SJCRH30 (cell line): ENCODE measurements around the gene COL6A5. TPM values are rescaled to one million over a fixed set of nuclear protein-coding genes. Genes with fewer than 3 reads are reported as not detected.
A peak's percentile ranks its signal among the peaks of the same experiment; 100 is the strongest.

Source experiments
- DNase-seq, 2 experiments: peaks; one replicate each; pipeline ENCODE4 v3.0.0-alpha.2; 2015 to 2020
- H3K27ac ChIP-seq: fragments of 250-450 bp; sonication (Bioruptor Pico); 2 replicates; pipeline ENCODE4 v1.5.1; 2020; ENCODE audit warnings: mild to moderate bottlenecking, moderate library complexity
- H3K27me3 ChIP-seq: fragments of 250-450 bp; sonication (Bioruptor Pico); 2 replicates; pipeline ENCODE4 v1.5.1; 2020; ENCODE audit warnings: mild to moderate bottlenecking, moderate library complexity
- H3K36me3 ChIP-seq: fragments of 250-450 bp; sonication (Bioruptor Pico); 2 replicates; pipeline ENCODE4 v1.5.1; 2020; ENCODE audit warnings: mild to moderate bottlenecking, moderate library complexity
- H3K4me1 ChIP-seq: fragments of 250-450 bp; sonication (Bioruptor Pico); 2 replicates; pipeline ENCODE4 v1.5.1; 2020; ENCODE audit warnings: mild to moderate bottlenecking, moderate library complexity
- H3K4me3 ChIP-seq: fragments of 250-450 bp; sonication (Bioruptor Pico); 2 replicates; pipeline ENCODE4 v1.5.1; 2020; ENCODE audit warnings: mild to moderate bottlenecking, moderate library complexity
- H3K9me3 ChIP-seq: fragments of 250-450 bp; sonication (Bioruptor Pico); replicated peaks from 2 replicates; pipeline ENCODE4 v1.5.1; 2020; ENCODE audit warnings: mild to moderate bottlenecking, moderate library complexity
- total RNA-seq: library from RNA; depleted of rRNA; stranded (reverse); fragments of >200 nt; shearing (Covaris generic); gene quantifications from 2 replicates; pipeline ENCODE4 v1.2.3, GENCODE V29; 2014

Gene COL6A5
- total RNA-seq, 1 experiment from 2014 or later, result not detected

DNA sequence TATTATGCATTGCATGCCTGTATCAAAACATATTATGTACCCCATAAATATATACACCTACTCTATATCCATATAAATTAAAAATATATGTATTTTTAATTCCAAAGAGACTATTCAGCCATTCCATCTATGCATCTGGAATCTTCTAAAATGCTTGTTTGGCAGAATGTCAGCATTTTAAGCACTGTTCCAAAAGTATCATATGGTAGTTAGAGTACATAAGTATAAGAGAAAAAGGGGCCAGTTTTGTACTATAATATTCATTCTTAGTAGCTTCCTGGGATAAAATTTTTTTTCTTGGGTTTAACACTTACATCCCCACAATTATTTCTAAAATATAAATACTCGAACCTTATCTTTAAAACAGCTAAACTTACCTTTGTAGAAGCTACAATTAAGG lies 111.1 kb downstream of the COL6A5 start:
- no peak for DNase-seq
- Histone ChIP-seq H3K4me1 (no peaks in the 10 kb centered on the region), H3K4me3 (no peak overlapping the region), H3K9me3 (no peaks in the 10 kb centered on the region), H3K36me3 (no peaks in the 10 kb centered on the region), H3K27ac (no peak overlapping the region), H3K27me3 (no peaks in the 10 kb centered on the region; the same call in 1 of the 2 replicates)

DNA sequence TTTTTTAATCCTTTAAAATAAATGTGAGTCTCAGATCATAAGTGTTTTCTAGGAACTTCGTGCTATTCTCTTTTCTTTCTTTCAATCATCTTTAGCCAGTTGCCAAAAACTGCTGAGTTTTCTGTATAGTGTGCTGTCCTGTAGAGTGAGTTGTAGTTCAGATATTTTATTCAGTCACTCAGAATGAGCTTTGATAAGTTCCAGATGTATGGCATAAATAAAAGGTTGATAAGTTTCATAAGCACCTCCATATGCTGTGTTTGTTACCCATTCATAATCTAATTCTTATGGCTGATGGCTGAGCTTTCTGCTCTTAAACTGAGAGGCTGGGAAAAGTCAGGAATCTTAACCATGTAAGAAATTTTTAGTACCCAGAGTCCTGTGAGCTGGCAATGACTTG lies 112.2 kb downstream of the COL6A5 start:
- H3K27ac ChIP-seq, result no peak overlapping the region
- no peaks in the 10 kb centered on the region for H3K4me1 ChIP-seq
- no peaks in the 10 kb centered on the region; the same call in 1 of the 2 replicates for H3K27me3 ChIP-seq
- no peak for DNase-seq
- no peaks in the 10 kb centered on the region for H3K36me3 ChIP-seq
- H3K4me3 ChIP-seq, result no peak overlapping the region
- H3K9me3 ChIP-seq, result no peaks in the 10 kb centered on the region

DNA sequence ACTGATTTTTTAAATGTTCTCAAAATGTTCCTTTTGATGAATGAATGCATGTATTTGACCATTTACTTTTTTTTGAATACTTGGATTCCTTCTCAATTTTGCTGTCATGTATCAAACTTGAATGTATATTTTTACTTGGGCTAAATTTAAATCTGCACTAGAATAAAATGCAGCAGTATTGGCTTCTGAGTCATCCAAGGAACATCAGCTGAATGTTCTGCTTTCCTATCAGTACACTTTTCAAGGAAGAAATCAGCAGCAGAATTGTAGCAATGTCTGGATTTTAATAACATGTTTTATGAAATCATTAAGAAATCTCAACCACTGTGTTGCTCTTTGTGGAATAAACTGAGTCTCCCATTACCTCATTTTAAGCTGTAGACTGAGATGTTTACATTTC lies 114.5 kb downstream of the COL6A5 start:
- Histone ChIP-seq H3K4me3 (no peak overlapping the region), H3K27me3 (no peaks in the 10 kb centered on the region; the same call in 1 of the 2 replicates), H3K4me1 (no peaks in the 10 kb centered on the region), H3K36me3 (no peaks in the 10 kb centered on the region), H3K9me3 (no peaks in the 10 kb centered on the region), H3K27ac (no peak overlapping the region)
- no peak for DNase-seq

DNA sequence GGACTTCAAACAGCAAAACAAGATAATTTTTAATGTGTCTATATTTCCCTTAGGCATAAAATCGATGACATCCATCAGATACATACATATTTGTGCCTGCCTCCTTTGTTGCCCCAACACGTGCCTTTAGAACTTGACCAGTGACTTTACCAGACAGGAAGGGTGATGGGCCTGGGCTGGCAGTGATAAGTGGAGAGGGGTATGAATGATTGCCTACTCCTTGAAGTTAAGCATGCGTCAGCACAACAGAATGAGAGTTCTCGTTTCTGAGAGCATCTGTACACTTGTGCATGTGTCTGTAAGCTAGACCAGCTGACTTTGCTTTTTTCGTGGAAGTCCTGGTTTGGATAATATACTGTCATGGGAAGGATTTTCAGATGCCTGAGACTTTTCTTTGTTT lies 116.6 kb downstream of the COL6A5 start:
- no peaks in the 10 kb centered on the region for H3K36me3 ChIP-seq
- DNase-seq, result no peak
- H3K27me3 ChIP-seq, result no peaks in the 10 kb centered on the region; the same call in 1 of the 2 replicates
- H3K4me3 ChIP-seq, result no peak overlapping the region
- H3K27ac ChIP-seq, result no peak overlapping the region
- no peaks in the 10 kb centered on the region for H3K9me3 ChIP-seq
- no peaks in the 10 kb centered on the region for H3K4me1 ChIP-seq

DNA sequence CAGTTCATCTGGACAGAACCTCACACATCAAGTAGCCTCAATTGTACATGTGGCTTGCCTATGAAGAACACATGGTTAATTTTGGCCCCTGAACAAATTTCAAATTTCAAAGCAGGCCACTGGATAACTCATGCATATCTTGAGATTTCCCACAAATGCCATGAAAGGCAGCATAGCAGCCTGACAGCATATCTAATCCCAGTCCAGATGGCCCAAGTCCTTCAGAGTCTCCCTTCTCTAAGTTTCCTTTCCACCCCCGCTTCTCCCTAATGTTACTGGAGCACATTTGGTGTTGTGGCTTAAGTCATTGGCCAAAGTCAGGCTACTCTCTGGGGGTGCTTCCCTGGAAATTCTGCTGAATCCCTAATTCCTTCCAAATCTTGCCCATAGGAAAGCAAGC lies 117.7 kb downstream of the COL6A5 start:
- no peaks in the 10 kb centered on the region for H3K9me3 ChIP-seq
- no peak overlapping the region for H3K27ac ChIP-seq
- no peaks in the 10 kb centered on the region for H3K36me3 ChIP-seq
- no peak for DNase-seq
- H3K27me3 ChIP-seq, result no peaks in the 10 kb centered on the region; the same call in 1 of the 2 replicates
- H3K4me3 ChIP-seq, result no peak overlapping the region
- no peaks in the 10 kb centered on the region for H3K4me1 ChIP-seq

- H3K36me3 ChIP-seq, result no peaks in the 10 kb centered on the region
- H3K27ac ChIP-seq, result no peak overlapping the region
- DNase-seq, result no peak
- H3K4me3 ChIP-seq, result no peak overlapping the region
- no peaks in the 10 kb centered on the region for H3K27me3 ChIP-seq
- H3K9me3 ChIP-seq, result no peaks in the 10 kb centered on the region
- no peaks in the 10 kb centered on the region for H3K4me1 ChIP-seq
Observed at GRCh38 chr3:130465521-130465920, 120.0 kb downstream of the COL6A5 start.

DNA sequence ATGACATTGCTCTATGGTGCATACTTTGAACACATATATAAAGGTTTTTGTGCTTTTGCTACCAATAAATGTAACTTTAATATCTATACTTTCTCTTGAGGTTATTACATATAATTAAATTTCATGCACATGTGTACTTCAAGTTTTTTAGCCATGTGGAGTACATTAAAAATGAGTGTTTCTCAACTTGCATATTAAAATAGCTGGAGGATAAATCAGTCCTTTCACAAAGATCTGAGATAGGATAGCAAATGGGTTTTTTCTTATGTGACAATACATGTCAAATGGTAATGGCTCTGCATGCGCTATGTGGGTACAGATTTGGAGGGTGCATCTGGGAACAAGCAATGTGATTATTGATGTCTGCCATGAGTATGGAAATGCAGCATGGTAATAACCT lies 122.8 kb downstream of the COL6A5 start:
- Histone ChIP-seq H3K4me3 (no peak overlapping the region), H3K4me1 (no peaks in the 10 kb centered on the region), H3K27me3 (no peaks in the 10 kb centered on the region), H3K27ac (no peak overlapping the region), H3K9me3 (no peaks in the 10 kb centered on the region), H3K36me3 (no peaks in the 10 kb centered on the region)
- DNase-seq, result no peak

DNA sequence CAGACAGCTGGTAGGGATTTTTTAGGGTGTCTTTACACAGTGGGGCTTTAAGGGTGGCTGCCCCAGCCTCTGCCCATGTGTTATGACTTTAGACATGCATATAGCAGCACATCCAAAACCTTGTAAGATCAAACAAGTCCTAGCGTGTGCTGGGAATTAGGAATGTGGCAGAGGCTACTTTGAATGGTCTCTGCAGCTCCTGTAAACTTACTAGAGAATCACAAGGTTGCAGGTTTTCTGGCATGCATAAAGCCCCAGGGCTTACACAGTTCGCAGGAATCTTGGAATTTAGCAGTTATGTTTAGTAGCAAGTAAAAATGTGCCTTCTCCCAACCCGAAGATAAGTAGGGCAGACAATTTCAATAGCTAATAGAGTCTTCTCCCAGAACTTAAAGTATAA lies 124.7 kb downstream of the COL6A5 start:
- H3K27ac ChIP-seq, result no peak overlapping the region
- H3K27me3 ChIP-seq, result no peaks in the 10 kb centered on the region
- no peaks in the 10 kb centered on the region for H3K4me1 ChIP-seq
- no peaks in the 10 kb centered on the region for H3K9me3 ChIP-seq
- no peak overlapping the region for H3K4me3 ChIP-seq
- H3K36me3 ChIP-seq, result no peaks in the 10 kb centered on the region
- no peak for DNase-seq

GRCh38 chr3:130473416-130473815 lies 127.9 kb downstream of the COL6A5 start:
- no peak for DNase-seq
- no peaks in the 10 kb centered on the region for H3K9me3 ChIP-seq
- no peak overlapping the region for H3K27ac ChIP-seq
- no peak overlapping the region for H3K4me3 ChIP-seq
- no peaks in the 10 kb centered on the region for H3K36me3 ChIP-seq
- no peaks in the 10 kb centered on the region for H3K4me1 ChIP-seq
- H3K27me3 ChIP-seq, result no peaks in the 10 kb centered on the region

DNA sequence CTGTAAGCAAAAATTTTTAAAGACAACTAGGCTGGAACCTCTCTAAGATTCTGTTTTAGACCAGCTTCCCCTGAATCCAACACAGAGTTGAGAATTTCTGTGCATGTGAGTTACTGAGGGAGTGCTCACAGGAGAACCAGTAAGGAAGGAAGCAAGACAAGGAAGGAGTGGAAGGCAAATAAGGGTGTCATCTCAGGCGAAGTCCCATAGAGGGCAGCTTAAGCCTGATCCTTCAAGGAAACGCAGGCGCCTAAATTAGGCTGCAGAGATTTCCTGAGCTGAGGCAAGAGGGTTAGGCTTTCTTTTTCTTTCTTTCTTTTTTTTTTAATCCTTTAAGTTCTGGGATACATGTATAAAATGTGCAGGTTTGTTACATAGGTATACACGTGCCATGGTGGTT lies 135.3 kb downstream of the COL6A5 start:
- Histone ChIP-seq H3K4me1 (no peaks in the 10 kb centered on the region), H3K4me3 (no peak overlapping the region), H3K36me3 (no peaks in the 10 kb centered on the region), H3K27ac (no peak overlapping the region), H3K9me3 (no peaks in the 10 kb centered on the region), H3K27me3 (no peaks in the 10 kb centered on the region)
- peak; percentile 29 to 59 for DNase-seq

DNA sequence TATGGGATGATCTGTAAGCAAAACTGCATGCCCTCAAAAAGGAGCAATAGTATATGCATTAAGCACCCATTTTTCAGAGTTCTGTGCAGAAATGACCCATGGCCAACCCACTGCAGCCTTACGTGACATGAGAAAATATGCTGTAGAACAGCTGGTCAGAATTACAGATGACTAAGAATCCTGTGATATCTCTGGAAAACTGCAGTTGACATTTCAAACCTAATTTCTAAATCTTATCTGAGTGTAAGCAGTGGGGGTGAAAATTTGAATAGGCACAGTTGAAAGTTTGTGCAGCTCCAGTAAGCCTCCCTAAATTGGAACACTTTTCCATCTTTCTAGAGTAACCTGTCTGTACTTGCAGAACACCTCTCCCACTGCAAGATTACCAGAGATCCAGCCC lies 142.8 kb downstream of the COL6A5 start:
- no peak overlapping the region for H3K27ac ChIP-seq
- no peaks in the 10 kb centered on the region for H3K9me3 ChIP-seq
- no peaks in the 10 kb centered on the region for H3K27me3 ChIP-seq
- H3K4me3 ChIP-seq, result no peak overlapping the region
- H3K4me1 ChIP-seq, result no peaks in the 10 kb centered on the region; the same call in 1 of the 2 replicates
- no peak for DNase-seq
- no peaks in the 10 kb centered on the region for H3K36me3 ChIP-seq

DNA sequence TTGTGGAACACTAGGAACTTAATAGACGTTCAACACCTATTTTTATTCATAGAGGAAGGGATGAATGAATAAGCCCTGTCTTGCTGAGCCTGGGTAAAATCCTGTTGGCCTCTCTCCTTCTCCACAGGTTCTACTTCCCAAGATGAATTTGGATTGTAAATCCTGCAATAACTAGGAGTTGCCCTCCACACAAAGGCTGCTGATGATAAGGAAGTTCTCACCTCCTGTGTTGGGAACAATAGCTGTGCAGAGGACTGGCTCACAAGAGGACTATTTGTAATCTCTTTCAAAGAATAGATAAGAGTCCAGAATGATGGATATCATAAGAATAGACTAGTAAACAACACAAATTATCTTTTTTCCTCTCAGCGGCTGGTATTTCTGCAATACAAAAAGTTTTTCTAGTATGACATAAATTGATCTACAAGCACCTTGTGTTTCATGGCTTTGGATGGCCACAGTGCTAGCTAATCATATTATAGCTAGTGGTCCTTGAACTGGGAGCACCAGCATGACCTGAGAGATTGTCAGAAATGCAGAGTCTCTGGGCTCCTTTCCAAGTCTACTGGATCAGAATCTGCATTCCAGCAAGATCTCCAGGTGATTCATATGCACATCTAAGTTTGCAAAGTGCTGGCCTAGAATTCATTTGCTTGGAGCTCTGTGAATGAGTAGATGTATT lies 143.4 kb downstream of the COL6A5 start:
- Histone ChIP-seq H3K9me3 (no peaks in the 10 kb centered on the region), H3K4me3 (no peak overlapping the region), H3K36me3 (no peaks in the 10 kb centered on the region), H3K27ac (no peak overlapping the region), H3K27me3 (no peaks in the 10 kb centered on the region), H3K4me1 (no peaks in the 10 kb centered on the region; the same call in 1 of the 2 replicates)
- no peak for DNase-seq

DNA sequence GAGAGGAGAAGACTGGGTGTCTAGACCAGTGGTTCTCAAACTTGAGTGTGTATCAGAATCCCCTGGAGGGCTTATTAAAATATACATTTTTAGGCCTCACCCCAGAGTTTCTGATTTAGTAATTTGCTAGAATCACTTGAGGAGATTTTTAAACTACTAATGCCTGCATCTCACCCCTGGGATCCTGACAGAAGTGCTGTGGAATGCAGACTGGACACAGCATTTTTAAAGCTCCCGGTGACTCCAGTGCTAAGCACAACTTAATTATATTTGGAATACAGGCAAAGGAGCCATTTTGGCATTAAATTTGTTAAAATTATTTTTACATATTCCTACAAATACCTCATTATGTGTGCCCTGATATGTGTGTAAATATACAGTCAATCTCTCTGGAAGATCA lies 144.8 kb downstream of the COL6A5 start:
- no peaks in the 10 kb centered on the region for H3K9me3 ChIP-seq
- H3K4me3 ChIP-seq, result no peak overlapping the region
- DNase-seq, result no peak
- H3K27ac ChIP-seq, result no peak overlapping the region
- no peaks in the 10 kb centered on the region for H3K27me3 ChIP-seq
- H3K36me3 ChIP-seq, result no peaks in the 10 kb centered on the region
- no peaks in the 10 kb centered on the region; the same call in 1 of the 2 replicates for H3K4me1 ChIP-seq

DNA sequence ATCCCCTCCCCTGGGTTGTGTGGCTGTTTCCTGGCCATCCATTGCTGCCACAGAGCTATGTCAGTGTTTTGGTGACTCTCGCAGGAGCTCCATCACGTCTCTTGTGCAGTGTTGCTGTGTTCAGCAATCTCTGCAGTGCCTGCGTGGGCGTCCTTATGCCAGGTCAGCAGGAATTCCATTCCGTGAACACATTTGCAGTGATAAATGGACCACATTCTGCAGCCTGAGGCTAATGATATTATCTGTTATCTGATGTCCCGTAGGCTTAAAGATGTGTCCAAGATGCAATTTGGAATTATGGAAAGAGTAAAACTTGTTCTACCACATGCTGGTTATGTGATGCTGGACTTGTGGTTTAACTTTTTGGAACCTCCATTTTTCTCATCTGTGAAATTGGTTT lies 146.0 kb downstream of the COL6A5 start:
- H3K27ac ChIP-seq, result no peak overlapping the region
- no peaks in the 10 kb centered on the region for H3K9me3 ChIP-seq
- no peaks in the 10 kb centered on the region for H3K36me3 ChIP-seq
- DNase-seq, result no peak
- H3K4me1 ChIP-seq, result no peaks in the 10 kb centered on the region; the same call in 1 of the 2 replicates
- no peak overlapping the region for H3K4me3 ChIP-seq
- H3K27me3 ChIP-seq, result no peaks in the 10 kb centered on the region

DNA sequence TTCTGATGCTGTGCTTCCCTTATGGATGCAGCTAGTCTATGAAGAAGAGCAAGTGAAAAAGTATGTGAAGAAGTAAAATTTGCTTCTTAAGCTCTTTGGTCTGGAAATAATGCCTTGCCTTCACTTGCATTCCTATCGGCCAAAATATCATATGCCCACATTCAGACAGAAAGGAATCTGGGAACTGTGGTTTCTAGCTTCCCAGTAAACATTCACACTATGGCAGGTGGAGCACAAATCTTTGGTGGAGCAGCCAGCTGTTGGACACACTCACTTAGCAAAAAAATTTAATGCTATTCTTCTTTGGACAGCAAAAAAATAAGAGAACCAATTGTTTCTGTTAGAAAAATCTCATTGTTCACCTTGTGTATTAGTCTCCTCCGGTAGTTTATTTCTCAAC lies 159.2 kb downstream of the COL6A5 start:
- no peaks in the 10 kb centered on the region for H3K36me3 ChIP-seq
- H3K4me3 ChIP-seq, result no peak overlapping the region
- DNase-seq, result peak; percentile 70 to 87
- H3K27ac ChIP-seq, result peak overlapping the region; percentile 87
- H3K4me1 ChIP-seq, result peaks cover 26% of the 10 kb centered on the region
- no peaks in the 10 kb centered on the region for H3K9me3 ChIP-seq
- H3K27me3 ChIP-seq, result no peaks in the 10 kb centered on the region

DNA sequence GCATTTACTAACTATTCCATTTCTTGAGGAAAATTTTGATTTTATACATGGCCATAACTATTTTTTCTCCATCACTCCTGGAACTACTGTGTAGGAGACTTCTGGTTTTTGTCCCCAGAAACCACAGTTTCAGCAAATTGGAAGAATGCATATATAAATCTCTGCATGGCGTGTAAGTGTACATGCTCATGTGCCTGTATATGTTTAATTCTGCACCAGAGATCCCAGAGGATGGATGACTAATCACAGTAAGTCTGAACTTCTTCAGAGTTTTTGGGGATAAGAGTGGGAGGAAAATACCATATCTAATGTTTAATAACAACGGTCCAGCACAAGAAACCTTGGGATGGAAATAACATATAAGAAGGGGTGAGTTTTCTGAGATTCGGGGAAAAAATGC lies 160.6 kb downstream of the COL6A5 start:
- Histone ChIP-seq H3K4me1 (peaks cover 26% of the 10 kb centered on the region), H3K9me3 (no peaks in the 10 kb centered on the region), H3K27me3 (no peaks in the 10 kb centered on the region), H3K4me3 (no peak overlapping the region), H3K36me3 (no peaks in the 10 kb centered on the region), H3K27ac (peak overlapping the region; percentile 87)
- no peak for DNase-seq
